ENCODE data around the gene SPATA31C2. TPM values are rescaled to one million over a fixed set of nuclear protein-coding genes. Genes with fewer than 3 reads are reported as not detected.

Gene SPATA31C2
- total RNA-seq, 1 experiment from 2014 or later: not detected

GRCh38 chr9:88183798-88184495, 45.7 kb upstream of the SPATA31C2 start:
- H3K4me1 ChIP-seq (ENCODE audit: control insufficient read depth in 1 of 2, insufficient read depth in 2 of 2, low read length in 2 of 2): no peaks in the 10 kb centered on the region; a peak in 1 of 4 replicates
- ChIA-PET CTCF (no interaction called here), POLR2A (no interaction called here), RAD21 (ENCODE audit: low non-redundant PET in 1 of 2, low total read pairs in 2 of 2, uncharacterized antibody in 2 of 2, unreplicated experiment in 2 of 2) (no interaction called here)
- H3K4me3 ChIP-seq (replicated peaks in 1 of 2; ENCODE audit: low read depth in 1 of 2, low read length in 2 of 2): no peak overlapping the region
- H3K27ac ChIP-seq (ENCODE audit: low read depth, low read length): no peak overlapping the region
- no TSS peak for BruUV-seq (replicated peaks)
- H2AFZ ChIP-seq (ENCODE audit: low read depth, low read length, poor library complexity, severe bottlenecking): no peak overlapping the region
- no peaks in the 10 kb centered on the region for H3K36me3 ChIP-seq (ENCODE audit: control insufficient read depth in 1 of 2, insufficient read depth in 2 of 2, low read length in 2 of 2)
- no peak overlapping the region for H3K4me2 ChIP-seq (ENCODE audit: low read length)
- no peak overlapping the region for H3K9ac ChIP-seq (ENCODE audit: low read length)
- intact Hi-C loops (cut with micrococcal nuclease): no loop called here
- ATAC-seq (no peak), DNase-seq (ENCODE audit: low read depth, low spot score) (no peak)
- no peaks in the 10 kb centered on the region for H3K27me3 ChIP-seq (ENCODE audit: insufficient read depth, low read length)
- no peak for TF ChIP-seq CTCF (IDR thresholded peaks at IDR 0.05 in 2 of 3, conservative IDR thresholded peaks at IDR 0.05 in 1 of 3; ENCODE audit: borderline replicate concordance in 1 of 3, insufficient read depth in 1 of 3, low read depth in 2 of 3, low read length in 2 of 3)
- no peak for TF ChIP-seq POLR2A (IDR thresholded peaks at IDR 0.05; ENCODE audit: borderline replicate concordance, extremely low read depth, insufficient read depth, insufficient read length)
- TF ChIP-seq SRF (IDR thresholded peaks at IDR 0.05; ENCODE audit: low read depth): no peak
- TF ChIP-seq CEBPB (IDR thresholded peaks at IDR 0.05; ENCODE audit: low read depth): no peak
- no peak for TF ChIP-seq TCF7L2 (IDR thresholded peaks at IDR 0.05; ENCODE audit: borderline replicate concordance, extremely low read depth, insufficient read depth, insufficient read length)
- no peak for TF ChIP-seq EZH2phosphoT487 (IDR thresholded peaks at IDR 0.05; ENCODE audit: borderline replicate concordance)
- TF ChIP-seq YY1 (IDR thresholded peaks at IDR 0.05; ENCODE audit: extremely low read depth, insufficient replicate concordance, low read depth, low read length): no peak
- no peak for TF ChIP-seq RAD21 (IDR thresholded peaks at IDR 0.05; ENCODE audit: low read depth)
- TF ChIP-seq ELF1 (IDR thresholded peaks at IDR 0.05; ENCODE audit: borderline replicate concordance, low read depth): no peak
- no peak for TF ChIP-seq FOSL1 (IDR thresholded peaks at IDR 0.05; ENCODE audit: low read depth)
- no peak for TF ChIP-seq ZNF274 (IDR thresholded peaks at IDR 0.05; ENCODE audit: low read depth, low read length)
- no peak for TF ChIP-seq ZFX (IDR thresholded peaks at IDR 0.05)
- no peak for TF ChIP-seq EZH2 (IDR thresholded peaks at IDR 0.05)
- no peak for TF ChIP-seq CBX3 (IDR thresholded peaks at IDR 0.05; ENCODE audit: low read depth)
- no peak for TF ChIP-seq POLR2AphosphoS5 (IDR thresholded peaks at IDR 0.05; ENCODE audit: low read depth, low read length)
- no peak for TF ChIP-seq ZBTB33 (IDR thresholded peaks at IDR 0.05; ENCODE audit: extremely low read depth, insufficient replicate concordance, low read length)
- no peak for TF ChIP-seq SP1 (IDR thresholded peaks at IDR 0.05; ENCODE audit: low read depth)
- no peak for TF ChIP-seq EGR1 (IDR thresholded peaks at IDR 0.05; ENCODE audit: low read depth)
- no peak for TF ChIP-seq MAX (IDR thresholded peaks at IDR 0.05)
- TF ChIP-seq ATF3 (IDR thresholded peaks at IDR 0.05): no peak
- no peaks in the 10 kb centered on the region for H3K79me2 ChIP-seq (ENCODE audit: insufficient read depth, low read length)
- no peaks in the 10 kb centered on the region for H3K9me2 ChIP-seq (ENCODE audit: insufficient read depth)
- no peaks in the 10 kb centered on the region for H4K20me1 ChIP-seq (ENCODE audit: insufficient read depth)
- no peaks in the 10 kb centered on the region for H3K9me3 ChIP-seq (ENCODE audit: control insufficient read depth in 1 of 2, insufficient read depth in 1 of 2, low read depth in 1 of 2, low read length in 2 of 2)
